ENCODE data around the gene KCNIP4.

The KCNIP4 gene

GRCh38 chr4:21888195-21888976 lies 60.2 kb downstream of the KCNIP4 start:
- no peaks in the 10 kb centered on the region for H3K27me3 Mint-ChIP-seq (ENCODE audit: low read depth, poor library complexity)
- no peak for DNase-seq

GRCh38 chr4:21887481-21887880 lies 61.1 kb downstream of the KCNIP4 start:
- H3K27me3 Mint-ChIP-seq (ENCODE audit: low read depth, poor library complexity), result no peaks in the 10 kb centered on the region
- no peak for TF ChIP-seq CTCF (IDR thresholded peaks at IDR 0.05)
- H3K27ac Mint-ChIP-seq, result no peak overlapping the region
- DNase-seq, result no peak
- no peak overlapping the region for H3K4me3 Mint-ChIP-seq
- H3K36me3 Mint-ChIP-seq (ENCODE audit: low read depth), result no peaks in the 10 kb centered on the region
- no peaks in the 10 kb centered on the region for H3K9me3 Mint-ChIP-seq
- no peaks in the 10 kb centered on the region for H3K4me1 Mint-ChIP-seq

More at GRCh38 chr4:21888195-21888976, 60.2 kb downstream of the KCNIP4 start:
- no peaks in the 10 kb centered on the region for H3K36me3 Mint-ChIP-seq (ENCODE audit: low read depth)
- no peaks in the 10 kb centered on the region for H3K9me3 Mint-ChIP-seq
- TF ChIP-seq CTCF (IDR thresholded peaks at IDR 0.05), result no peak
- H3K4me3 Mint-ChIP-seq, result no peak overlapping the region
- H3K4me1 Mint-ChIP-seq, result no peaks in the 10 kb centered on the region
- no peak overlapping the region for H3K27ac Mint-ChIP-seq

- Mint-ChIP-seq H3K36me3 (ENCODE audit: low read depth) (no peaks in the 10 kb centered on the region), H3K4me1 (no peaks in the 10 kb centered on the region), H3K9me3 (no peaks in the 10 kb centered on the region), H3K4me3 (no peak overlapping the region), H3K27me3 (ENCODE audit: low read depth, poor library complexity) (no peaks in the 10 kb centered on the region), H3K27ac (no peak overlapping the region)
- DNase-seq, result no peak
- no peak for TF ChIP-seq CTCF (IDR thresholded peaks at IDR 0.05)
Observed at GRCh38 chr4:21885770-21886169, 62.8 kb downstream of the KCNIP4 start.

- Mint-ChIP-seq H3K36me3 (ENCODE audit: low read depth) (no peaks in the 10 kb centered on the region), H3K4me1 (no peaks in the 10 kb centered on the region), H3K9me3 (no peaks in the 10 kb centered on the region), H3K27ac (no peak overlapping the region), H3K4me3 (no peak overlapping the region), H3K27me3 (ENCODE audit: low read depth, poor library complexity) (no peaks in the 10 kb centered on the region)
- no peak for TF ChIP-seq CTCF (IDR thresholded peaks at IDR 0.05)
- no peak for DNase-seq
Observed at GRCh38 chr4:21885241-21885640, 63.3 kb downstream of the KCNIP4 start.

- H3K4me1 Mint-ChIP-seq, result no peaks in the 10 kb centered on the region
- H3K4me3 Mint-ChIP-seq, result no peak overlapping the region
- no peaks in the 10 kb centered on the region for H3K27me3 Mint-ChIP-seq (ENCODE audit: low read depth, poor library complexity)
- no peaks in the 10 kb centered on the region for H3K36me3 Mint-ChIP-seq (ENCODE audit: low read depth)
- TF ChIP-seq CTCF (IDR thresholded peaks at IDR 0.05), result no peak
- no peak for DNase-seq
- no peak overlapping the region for H3K27ac Mint-ChIP-seq
- no peaks in the 10 kb centered on the region for H3K9me3 Mint-ChIP-seq
Observed at GRCh38 chr4:21884615-21885014, 64.0 kb downstream of the KCNIP4 start.

All from nephron progenitor cell (in vitro differentiated cells).